Epithelial cell of proximal tubule (primary cell): ENCODE results near the gene KLRK1. TPM values are rescaled to one million over a fixed set of nuclear protein-coding genes. Genes with fewer than 3 reads are reported as not detected.
"Not testable (repeated sequence)": the region's sequence is repeated elsewhere in the genome, so short reads cannot be mapped to it uniquely, and the experiment has no call there.

Experiments used
- DNase-seq: peaks from one replicate; pipeline ENCODE4 v3.0.0-alpha.2; 2011; ENCODE audit warnings: low read depth
- H3K4me3 ChIP-seq: 2 replicates; pipeline ENCODE4 v1.5.1; 2011; ENCODE audit warnings: low read depth, mild to moderate bottlenecking, low read length
- CTCF ChIP-seq: conservative IDR thresholded peaks from 2 replicates; pipeline ENCODE4 v1.5.1; 2012; ENCODE audit warnings: low read depth, mild to moderate bottlenecking, low read length
- total RNA-seq: library from RNA; depleted of rRNA; stranded (reverse); fragments of >200 nt; gene quantifications from 2 replicates; pipeline ENCODE4 v1.2.3, GENCODE V29; 2015

KLRK1 gene
- total RNA-seq, 1 donor from 2014 or later, result not detected

GRCh38 chr12:10341892-10342509 is 47.8 kb downstream of the KLRK1 start:
- DNase-seq, result no peak
- no peak for TF ChIP-seq CTCF

GRCh38 chr12:10340946-10341345 is 48.9 kb downstream of the KLRK1 start:
- DNase-seq, H3K4me3 ChIP-seq: not testable (repeated sequence)

More at GRCh38 chr12:10341892-10342509, 47.8 kb downstream of the KLRK1 start:
- H3K4me3 ChIP-seq, result no peak overlapping the region

- no peak for TF ChIP-seq CTCF
- DNase-seq, result no peak
- no peak overlapping the region for H3K4me3 ChIP-seq
Observed at GRCh38 chr12:10339053-10339840, 50.6 kb downstream of the KLRK1 start.

- H3K4me3 ChIP-seq, DNase-seq: not testable (repeated sequence)
Observed at GRCh38 chr12:10338470-10338869, 51.4 kb downstream of the KLRK1 start.

- not testable (repeated sequence) for DNase-seq
Observed at GRCh38 chr12:10336196-10336595, 53.6 kb downstream of the KLRK1 start.

GRCh38 chr12:10331642-10332239 is 58.1 kb downstream of the KLRK1 start:
- TF ChIP-seq CTCF, result peak; percentile 93
- no peak for DNase-seq
- H3K4me3 ChIP-seq, result no peak overlapping the region

More at GRCh38 chr12:10336196-10336595, 53.6 kb downstream of the KLRK1 start:
- H3K4me3 ChIP-seq, result not testable (repeated sequence)

- not testable (repeated sequence) for H3K4me3 ChIP-seq, DNase-seq
Observed at GRCh38 chr12:10328691-10329090, 61.1 kb downstream of the KLRK1 start.

Other genes with a start within 250 kb of the KLRK1 start
- gene OLR1, start 217.9 kb downstream of the KLRK1 start, total RNA-seq, result not detected in 2 replicates
- 0.43 TPM in 1 of 2 replicates, not detected in the other for gene TMEM52B, start 211.0 kb downstream of the KLRK1 start, total RNA-seq
- 20.7 and 42.3 TPM in 2 replicates for gene GABARAPL1, start 177.2 kb downstream of the KLRK1 start, total RNA-seq
- not detected in 2 replicates for gene KLRD1, start 82.2 kb downstream of the KLRK1 start, total RNA-seq
- not detected in 2 replicates for gene KLRC4, start 19.7 kb upstream of the KLRK1 start, total RNA-seq
- gene KLRC3, start 30.6 kb upstream of the KLRK1 start, total RNA-seq, result not detected in 2 replicates
- 0.36 TPM in 1 of 2 replicates, not detected in the other for gene KLRC2, start 46.0 kb upstream of the KLRK1 start, total RNA-seq
- not detected in 2 replicates for gene KLRC1, start 63.3 kb upstream of the KLRK1 start, total RNA-seq
- gene EIF2S3B, start 115.8 kb upstream of the KLRK1 start, total RNA-seq, result 0.94 and 2.9 TPM in 2 replicates
- 30.8 and 35.8 TPM in 2 replicates for gene MAGOHB, start 223.6 kb upstream of the KLRK1 start, total RNA-seq